OCI-LY1 (cell line): ENCODE data around the gene RARRES1.

ENCODE experiments used
- H2AFZ ChIP-seq: fragments of 200-600 bp; sonication (generic), shearing (Covaris generic); 2 replicates; pipeline ENCODE4 v1.6.0; 2014; ENCODE audit warnings: antibody characterized with exemption, mild to moderate bottlenecking, low read length
- H3F3A ChIP-seq: fragments of 200-600 bp; sonication (generic), shearing (Covaris generic); 2 replicates; pipeline ENCODE4 v1.6.0; 2014; ENCODE audit warnings: mild to moderate bottlenecking, antibody characterized with exemption, low read length, moderate library complexity; ENCODE audit not compliant: insufficient read depth
- H3K27ac ChIP-seq: fragments of 200-600 bp; sonication (generic); 2 replicates; pipeline ENCODE4 v1.5.1; 2014; ENCODE audit warnings: low read length, mixed run types, mild to moderate bottlenecking, low read depth; ENCODE audit not compliant: poor library complexity, severe bottlenecking
- H3K27me3 ChIP-seq: fragments of 200-600 bp; sonication (generic); 2 replicates; pipeline ENCODE4 v1.6.0; 2014; ENCODE audit warnings: antibody characterized with exemption, mild to moderate bottlenecking, low read length, moderate library complexity; ENCODE audit not compliant: insufficient read depth
- H3K36me3 ChIP-seq: fragments of 200-600 bp; sonication (generic); 2 replicates; pipeline ENCODE4 v1.6.1; 2014; ENCODE audit warnings: mild to moderate bottlenecking, antibody characterized with exemption, low read length, moderate library complexity, mixed read lengths; ENCODE audit not compliant: insufficient read depth
- H3K4me1 ChIP-seq: fragments of 200-600 bp; sonication (generic); 2 replicates; pipeline ENCODE4 v1.5.1; 2014; ENCODE audit warnings: mild to moderate bottlenecking, low read length, moderate library complexity; ENCODE audit not compliant: insufficient read depth, severe bottlenecking
- H3K4me2 ChIP-seq: fragments of 200-600 bp; sonication (generic), shearing (Covaris generic); 2 replicates; pipeline ENCODE4 v1.6.1; 2014; ENCODE audit warnings: low read length
- H3K4me3 ChIP-seq: fragments of 200-600 bp; sonication (generic); 2 replicates; pipeline ENCODE4 v1.5.1; 2014; ENCODE audit warnings: low read length, low read depth, mild to moderate bottlenecking, mixed read lengths; ENCODE audit not compliant: poor library complexity, severe bottlenecking
- H3K79me2 ChIP-seq: fragments of 200-600 bp; shearing (Covaris generic); 2 replicates; pipeline ENCODE4 v1.6.1; 2016; ENCODE audit warnings: mixed run types, low read length, mixed read lengths; ENCODE audit not compliant: insufficient read depth
- H3K9ac ChIP-seq: fragments of 200-600 bp; sonication (generic), shearing (Covaris generic); 2 replicates; pipeline ENCODE4 v1.6.1; 2014; ENCODE audit warnings: mild to moderate bottlenecking, low read length, mixed read lengths
- H3K9me2 ChIP-seq: fragments of 200-600 bp; sonication (generic), shearing (Covaris generic); 2 replicates; pipeline ENCODE4 v1.6.1; 2014; ENCODE audit warnings: low read depth, mild to moderate bottlenecking, low read length, mixed read lengths
- H3K9me3 ChIP-seq: fragments of 200-600 bp; shearing (Covaris generic); 2 replicates; pipeline ENCODE4 v1.6.1; 2014; ENCODE audit warnings: low read length, mixed read lengths
- H4K20me1 ChIP-seq: fragments of 200-600 bp; sonication (generic), shearing (Covaris generic); 2 replicates; pipeline ENCODE4 v1.6.0; 2016; ENCODE audit warnings: mild to moderate bottlenecking, low read length; ENCODE audit not compliant: insufficient read depth
- CTCF ChIP-seq: fragments of 200-600 bp; sonication (generic), shearing (Covaris generic); IDR thresholded peaks from 2 replicates; pipeline ENCODE4 v1.5.1; 2017; ENCODE audit warnings: mild to moderate bottlenecking, antibody characterized with exemption, low read length, moderate library complexity, mixed read lengths
- EZH2 ChIP-seq: fragments of 200-600 bp; sonication (generic), shearing (Covaris generic); IDR thresholded peaks from 2 replicates; pipeline ENCODE4 v1.8.0; 2017; ENCODE audit warnings: borderline replicate concordance, mixed run types, mild to moderate bottlenecking, antibody characterized with exemption, low read length, moderate library complexity, mixed read lengths

RARRES1 gene

DNA sequence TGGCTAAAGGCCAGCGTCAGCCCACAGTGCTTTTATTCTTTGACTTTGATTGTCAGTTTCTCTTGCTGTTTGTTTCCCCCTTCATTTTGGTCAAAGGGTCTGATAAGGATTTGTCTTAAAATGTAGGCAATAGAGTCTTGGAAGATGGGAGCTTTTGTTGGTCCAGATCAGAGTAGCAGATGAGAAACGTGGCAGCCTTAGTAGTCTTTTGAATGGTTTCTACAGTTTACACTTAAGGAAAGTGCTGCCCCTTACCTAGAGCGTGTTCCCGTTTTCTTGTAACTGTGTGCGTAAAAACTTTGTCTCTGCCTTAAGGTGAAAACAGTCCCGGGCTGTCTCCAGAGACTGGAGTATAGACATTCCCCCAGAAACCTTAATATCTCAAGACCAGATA is 60.4 kb downstream of the RARRES1 start:
- Histone ChIP-seq H3K27me3 (no peaks in the 10 kb centered on the region), H3K4me3 (no peak overlapping the region), H3K9ac (no peak overlapping the region), H3K79me2 (no peaks in the 10 kb centered on the region), H2AFZ (no peak overlapping the region), H3K4me1 (no peaks in the 10 kb centered on the region), H3K27ac (no peak overlapping the region), H4K20me1 (no peaks in the 10 kb centered on the region), H3K9me2 (no peaks in the 10 kb centered on the region), H3K36me3 (peaks cover 70% of the 10 kb centered on the region), H3F3A (no peaks in the 10 kb centered on the region), H3K9me3 (no peaks in the 10 kb centered on the region), H3K4me2 (no peak overlapping the region)
- TF ChIP-seq EZH2 = no peak
- no peak for TF ChIP-seq CTCF

GRCh38 chr3:158668506-158668905 is 63.8 kb downstream of the RARRES1 start:
- peaks cover 96% of the 10 kb centered on the region for H3K36me3 ChIP-seq
- H3K4me2 ChIP-seq = no peak overlapping the region

GRCh38 chr3:158666416-158666815 is 65.8 kb downstream of the RARRES1 start:
- Histone ChIP-seq H3K27me3 (no peaks in the 10 kb centered on the region), H3K79me2 (no peaks in the 10 kb centered on the region), H3K9me3 (no peaks in the 10 kb centered on the region), H3K27ac (no peak overlapping the region), H3K9ac (no peak overlapping the region), H3F3A (no peaks in the 10 kb centered on the region), H3K4me3 (no peak overlapping the region), H2AFZ (no peak overlapping the region), H3K4me2 (no peak overlapping the region), H3K36me3 (peaks cover 97% of the 10 kb centered on the region), H4K20me1 (no peaks in the 10 kb centered on the region; the same call in 1 of the 2 replicates), H3K9me2 (no peaks in the 10 kb centered on the region), H3K4me1 (no peaks in the 10 kb centered on the region)
- TF ChIP-seq CTCF (no peak), EZH2 (no peak)

More at GRCh38 chr3:158668506-158668905, 63.8 kb downstream of the RARRES1 start:
- H3K4me1 ChIP-seq = no peaks in the 10 kb centered on the region
- H3K79me2 ChIP-seq = no peaks in the 10 kb centered on the region
- TF ChIP-seq CTCF = no peak
- TF ChIP-seq EZH2 = no peak
- no peak overlapping the region for H3K27ac ChIP-seq
- no peaks in the 10 kb centered on the region for H3K9me3 ChIP-seq
- no peaks in the 10 kb centered on the region for H3F3A ChIP-seq
- H3K27me3 ChIP-seq = no peaks in the 10 kb centered on the region
- no peak overlapping the region for H2AFZ ChIP-seq
- no peak overlapping the region for H3K4me3 ChIP-seq
- H3K9me2 ChIP-seq = no peaks in the 10 kb centered on the region
- H3K9ac ChIP-seq = no peak overlapping the region
- no peaks in the 10 kb centered on the region; the same call in 1 of the 2 replicates for H4K20me1 ChIP-seq
